ENCODE measurements around the gene CCL2.

CCL2 gene

GRCh38 chr17:34275881-34276280 is 20.8 kb downstream of the CCL2 start:
- DNase-seq: no peak

- no peak for DNase-seq
Observed at GRCh38 chr17:34276826-34277225, 21.7 kb downstream of the CCL2 start.

- no peak for DNase-seq
Observed at GRCh38 chr17:34283571-34283970, 28.5 kb downstream of the CCL2 start.

- DNase-seq: no peak
Observed at GRCh38 chr17:34285286-34285792, 30.3 kb downstream of the CCL2 start, which contains the start of gene CCL11. TSS of gene CCL11 (plus strand) at chr17:34285742. CDS start at chr17:34285809, 67 bp downstream.

- no peak for DNase-seq
Observed at GRCh38 chr17:34287875-34288274, 32.8 kb downstream of the CCL2 start.

GRCh38 chr17:34290586-34290985 is 35.5 kb downstream of the CCL2 start:
- DNase-seq: no peak

- DNase-seq: no peak
Observed at GRCh38 chr17:34291721-34292348, 36.8 kb downstream of the CCL2 start.

- DNase-seq: no peak
Observed at GRCh38 chr17:34299027-34299426, 43.9 kb downstream of the CCL2 start.

GRCh38 chr17:34299956-34300577 is 45.0 kb downstream of the CCL2 start:
- no peak for DNase-seq

- no peak for DNase-seq
Observed at GRCh38 chr17:34300652-34301370, 45.7 kb downstream of the CCL2 start.

- no peak for DNase-seq
Observed at GRCh38 chr17:34301986-34302385, 46.9 kb downstream of the CCL2 start.

GRCh38 chr17:34302636-34303035 is 47.6 kb downstream of the CCL2 start:
- no peak for DNase-seq

- DNase-seq: no peak
Observed at GRCh38 chr17:34303606-34304005, 48.5 kb downstream of the CCL2 start.

GRCh38 chr17:34305061-34305460 is 50.0 kb downstream of the CCL2 start:
- no peak for DNase-seq

- no peak for DNase-seq
Observed at GRCh38 chr17:34305606-34306005, 50.5 kb downstream of the CCL2 start.

- DNase-seq: no peak
Observed at GRCh38 chr17:34306466-34306865, 51.4 kb downstream of the CCL2 start.
